NCI-H345 treated with DMSO at 0.1 percent for 48 hours (cell line): ENCODE data around the gene TAPBP.
A peak's percentile ranks its signal among the peaks of the same experiment; 100 is the strongest.
"Not testable (repeated sequence)": the region's sequence is repeated elsewhere in the genome, so short reads cannot be mapped to it uniquely, and the experiment has no call there.

ENCODE experiments used
- DNase-seq: peaks from one replicate; lab custom pipeline; 2025; ENCODE audit not compliant: unreplicated experiment; lab: John Stamatoyannopoulos, UW

TAPBP gene

DNA sequence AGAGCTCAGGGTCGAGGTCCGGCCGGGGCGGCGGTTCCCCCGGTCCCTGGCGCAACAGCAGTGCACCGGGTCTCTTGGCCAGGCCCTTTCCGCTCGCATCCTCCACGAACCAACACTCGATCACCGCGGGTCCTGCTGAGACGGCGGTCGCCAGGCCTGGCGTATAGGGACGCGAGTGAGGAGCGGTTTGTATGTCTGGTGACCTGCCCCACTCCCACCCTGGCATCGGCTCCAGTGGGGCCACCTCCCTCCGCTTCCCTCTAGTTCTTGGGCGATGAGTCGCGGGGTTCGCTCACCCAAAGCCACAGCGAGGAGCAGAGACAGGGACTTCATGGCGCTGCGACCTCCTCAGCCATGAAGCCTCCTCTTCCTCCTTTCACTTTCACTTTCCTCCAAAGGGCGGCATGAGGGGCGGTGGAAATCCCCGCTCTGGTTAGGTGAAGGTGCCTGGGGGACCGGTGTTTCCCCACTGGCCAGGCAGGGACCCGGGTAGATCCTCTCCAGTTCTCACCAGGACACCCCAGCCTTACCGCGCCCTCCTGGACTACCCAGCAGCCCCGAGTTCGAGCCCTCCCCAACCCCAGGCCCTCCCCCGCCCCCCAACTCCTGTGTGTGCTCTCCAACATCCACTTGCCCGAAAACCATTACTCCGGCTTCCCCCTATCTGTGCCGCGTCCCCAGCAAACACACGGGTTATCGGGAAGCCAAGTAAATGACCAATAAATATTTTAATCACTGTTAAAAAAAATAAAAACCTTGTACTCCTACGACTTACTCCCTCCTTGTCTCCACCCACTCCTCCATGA lies at the start of gene TAPBP:
TSS of gene TAPBP (minus strand) at position 370 of the 806 bp plus-strand sequence. CDS start at position 333, 37 bp downstream.
- peak; percentile 36 for DNase-seq

DNA sequence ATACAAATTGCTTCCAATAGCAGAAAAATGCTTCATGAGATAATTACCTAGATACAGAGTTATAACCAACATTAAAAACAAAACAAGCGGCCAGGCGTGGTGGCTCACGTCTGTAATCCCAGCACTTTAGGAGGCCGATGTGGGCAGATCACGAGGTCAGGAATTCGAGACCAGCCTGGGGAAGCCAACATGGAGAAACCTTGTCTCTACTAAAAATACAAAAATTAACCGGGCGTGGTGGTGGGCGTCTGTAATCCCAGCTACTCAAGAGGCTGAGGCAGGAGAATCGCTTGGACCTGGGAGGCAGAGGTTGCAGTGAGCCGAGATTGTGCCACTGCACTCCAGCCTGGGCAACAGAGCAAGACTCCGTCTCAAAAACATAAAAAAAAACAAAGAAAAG lies 49.6 kb upstream of the TAPBP start:
- not testable (repeated sequence) for DNase-seq

DNA sequence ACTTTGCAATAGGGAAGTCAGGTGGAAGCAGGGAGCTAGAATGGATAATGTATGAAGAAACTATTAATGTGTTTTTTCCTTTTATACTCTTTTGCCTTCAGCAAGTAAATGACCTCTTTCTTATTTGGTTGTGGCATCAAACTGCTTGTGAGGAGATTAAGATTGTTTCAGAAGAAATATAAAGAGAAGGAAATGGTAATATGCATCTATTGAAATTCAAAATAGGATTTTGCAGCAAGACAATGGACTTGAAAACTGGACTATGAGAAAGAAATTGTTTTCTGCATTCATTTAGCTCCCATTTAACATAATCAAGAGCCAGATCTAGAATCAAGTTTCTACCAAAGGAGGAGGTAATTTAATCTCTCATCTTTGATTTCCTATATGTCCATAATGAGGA lies 45.5 kb upstream of the TAPBP start:
- DNase-seq: no peak

DNA sequence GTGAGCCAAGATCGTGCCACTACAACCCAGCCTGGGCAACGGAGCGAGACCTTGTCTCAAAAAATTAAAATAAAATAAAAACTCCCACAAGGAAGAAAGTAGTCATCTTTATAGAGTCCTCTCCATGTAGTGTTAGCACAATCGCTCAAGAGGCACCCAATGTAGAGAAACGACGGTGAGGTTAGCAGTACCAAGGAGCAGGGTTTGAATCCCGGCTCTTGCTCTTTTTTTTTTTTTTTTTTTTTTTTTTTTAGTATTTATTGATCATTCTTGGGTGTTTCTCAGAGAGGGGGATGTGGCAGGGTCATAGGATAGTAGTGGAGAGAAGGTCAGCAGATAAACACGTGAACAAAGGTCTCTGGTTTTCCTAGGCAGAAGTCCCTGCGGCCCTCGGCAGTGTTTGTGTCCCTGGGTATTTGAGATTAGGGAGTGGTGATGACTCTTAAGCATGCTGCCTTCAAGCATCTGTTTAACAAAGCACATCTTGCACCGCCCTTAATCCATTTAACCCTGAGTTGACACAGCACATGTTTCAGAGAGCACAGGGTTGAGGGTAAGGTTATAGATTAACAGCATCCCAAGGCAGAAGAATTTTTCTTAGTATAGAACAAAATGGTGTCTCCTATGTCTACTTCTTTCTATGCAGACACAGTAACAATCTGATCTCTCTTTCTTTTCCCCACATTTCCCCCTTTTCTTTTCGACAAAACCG lies 43.4 kb upstream of the TAPBP start:
- not testable (repeated sequence) for DNase-seq

DNA sequence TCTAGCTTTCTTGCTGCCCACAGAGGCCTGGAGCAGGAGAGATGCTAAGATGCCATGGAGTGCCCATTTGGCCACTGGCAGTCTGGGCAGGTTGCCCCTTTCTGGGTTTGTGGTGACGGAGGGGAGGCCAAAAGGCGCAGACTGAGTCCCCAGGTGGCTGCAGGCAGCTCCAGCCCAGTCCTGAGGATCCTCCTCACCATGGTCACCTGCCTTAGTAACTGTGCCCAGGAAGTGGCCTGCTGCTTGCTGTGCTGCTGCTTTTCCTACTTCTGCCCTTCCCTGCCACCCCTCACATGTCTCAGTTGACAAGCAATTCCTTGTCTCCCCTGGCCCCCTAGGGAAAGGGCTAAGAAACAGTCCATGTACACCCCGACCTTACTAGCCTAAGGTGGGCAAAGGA lies 42.4 kb upstream of the TAPBP start:
- DNase-seq: no peak

DNA sequence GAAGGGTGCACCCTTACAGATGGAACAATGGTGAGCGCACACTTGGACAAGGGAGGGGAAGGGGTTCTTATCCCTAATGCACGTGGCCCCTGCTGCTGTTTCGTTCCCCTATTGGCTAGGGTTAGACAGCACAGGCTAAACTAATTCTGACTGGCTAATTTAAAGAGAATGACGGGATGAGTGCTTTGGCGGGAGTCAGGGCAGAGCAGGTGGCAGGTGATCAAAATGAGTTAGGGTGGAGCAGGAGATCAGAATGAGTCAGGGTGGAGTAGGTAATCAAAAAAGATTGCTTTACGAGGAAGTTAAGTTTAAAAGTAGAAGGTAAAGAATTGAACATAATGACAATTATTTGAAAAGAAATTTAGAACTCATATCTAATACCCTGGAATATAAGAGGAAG lies 42.0 kb upstream of the TAPBP start:
- DNase-seq: not testable (repeated sequence)

DNA sequence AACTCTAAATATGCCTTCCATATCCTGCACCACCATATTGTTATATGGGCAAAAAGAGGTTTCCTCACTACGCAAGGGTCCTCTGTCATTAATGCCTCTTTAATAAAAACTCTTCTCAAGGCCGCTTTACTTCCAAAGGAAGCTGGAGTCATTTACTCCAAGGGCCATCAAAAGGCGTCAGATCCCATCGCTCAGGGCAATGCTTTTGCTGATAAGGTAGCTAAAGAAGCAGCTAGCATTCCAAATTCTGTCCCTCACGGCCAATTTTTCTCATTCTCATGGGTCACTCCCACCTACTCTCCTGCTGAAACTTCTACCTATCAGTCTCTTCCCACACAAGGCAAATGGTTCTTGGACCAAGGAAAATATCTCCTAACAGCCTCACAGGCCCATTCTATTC lies 33.9 kb upstream of the TAPBP start:
- no peak for DNase-seq

DNA sequence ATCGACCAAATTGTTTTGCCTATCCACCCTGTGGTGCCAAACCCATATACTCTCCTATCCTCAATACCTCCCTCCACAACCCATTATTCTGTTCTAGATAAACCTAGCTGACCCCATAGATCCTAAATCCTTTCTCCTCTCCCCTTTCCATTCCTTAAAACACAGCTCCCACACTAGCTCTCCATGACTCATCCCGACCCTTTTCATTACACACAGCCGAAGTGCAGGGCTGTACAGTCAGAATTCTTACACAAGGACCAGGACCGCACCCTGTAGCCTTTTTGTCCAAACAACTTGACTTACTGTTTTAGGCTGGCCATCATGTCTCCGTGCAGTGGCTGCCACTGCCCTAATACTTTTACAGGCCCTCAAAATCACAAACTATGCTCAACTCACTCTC lies 33.1 kb upstream of the TAPBP start:
- DNase-seq: not testable (repeated sequence)

DNA sequence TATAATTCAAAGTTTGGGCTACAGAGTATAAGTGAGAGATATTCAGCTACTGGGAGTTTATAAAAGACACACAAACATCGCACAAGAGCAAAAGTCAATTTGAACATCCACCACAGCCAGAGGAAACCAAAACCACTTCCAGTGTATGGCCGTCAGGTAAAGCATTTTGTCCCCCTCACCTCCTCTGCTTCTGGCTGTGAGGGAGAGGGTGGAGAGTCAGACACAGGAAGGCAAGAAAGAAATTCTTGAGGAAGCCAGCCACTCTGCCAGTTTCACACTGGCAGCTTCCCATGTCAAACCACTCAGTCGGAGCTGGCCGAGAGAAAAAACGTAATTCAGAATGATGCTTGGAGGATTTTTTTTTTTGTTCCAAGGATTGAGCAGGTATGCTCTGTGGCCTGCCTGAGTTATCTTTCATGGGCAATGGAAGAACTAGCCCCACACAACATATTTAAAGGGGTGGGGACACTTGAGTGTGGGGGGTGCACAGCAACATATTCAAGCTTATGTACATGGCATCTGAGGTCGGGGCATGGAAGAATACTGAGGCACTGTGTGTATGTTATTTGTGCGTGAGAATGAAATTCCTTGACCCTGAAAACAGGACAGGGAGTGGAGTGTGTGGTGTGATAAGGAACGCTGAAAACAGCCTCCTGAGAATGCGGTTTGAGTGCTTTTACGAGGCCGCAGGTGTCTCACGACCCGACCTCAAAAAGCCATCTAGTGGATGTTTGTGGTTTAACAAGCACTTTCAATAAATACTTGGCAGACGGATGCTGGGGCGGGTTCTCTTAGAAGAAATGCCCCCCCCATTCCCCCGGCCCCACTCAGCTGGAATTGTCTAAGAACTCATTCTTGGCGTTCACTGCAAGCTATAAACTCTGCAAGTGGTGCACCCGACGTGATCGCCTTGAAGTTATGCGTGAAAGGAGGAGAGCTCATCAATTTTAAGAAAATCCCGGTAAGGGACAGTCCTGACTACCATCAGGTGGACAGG lies 31.1 kb upstream of the TAPBP start:
- peak; percentile 26 for DNase-seq

DNA sequence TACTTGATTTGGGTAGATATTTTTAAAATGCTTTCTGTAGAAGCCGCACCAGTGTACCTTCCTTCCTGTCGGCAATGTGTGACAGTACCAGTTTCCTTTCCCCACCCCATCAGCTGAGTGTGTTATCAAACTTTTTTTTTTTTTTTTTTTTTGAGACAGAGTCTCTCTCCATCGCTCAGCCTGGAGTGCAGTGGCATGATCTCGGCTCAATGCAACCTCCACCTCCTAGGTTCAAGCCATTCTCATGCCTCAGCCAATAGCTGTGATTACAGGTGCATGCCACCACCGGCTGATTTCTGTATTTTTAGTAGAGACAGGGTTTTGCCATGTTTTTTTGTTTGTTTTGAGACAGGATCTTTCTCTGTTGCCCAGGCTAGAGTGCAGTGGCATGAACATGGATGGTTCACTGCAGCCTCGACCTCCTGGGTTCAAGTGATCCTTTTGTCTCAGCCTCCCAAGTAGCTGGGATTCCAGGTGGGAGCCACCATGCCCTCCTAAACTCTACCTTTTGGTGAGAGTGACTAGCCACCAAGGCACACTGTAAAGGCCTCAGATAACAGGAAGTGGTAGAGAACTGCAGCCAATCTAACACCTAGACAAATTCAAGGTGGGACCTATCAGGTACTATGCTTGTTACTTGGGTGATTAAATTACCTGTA lies 30.2 kb upstream of the TAPBP start:
- no peak for DNase-seq

DNA sequence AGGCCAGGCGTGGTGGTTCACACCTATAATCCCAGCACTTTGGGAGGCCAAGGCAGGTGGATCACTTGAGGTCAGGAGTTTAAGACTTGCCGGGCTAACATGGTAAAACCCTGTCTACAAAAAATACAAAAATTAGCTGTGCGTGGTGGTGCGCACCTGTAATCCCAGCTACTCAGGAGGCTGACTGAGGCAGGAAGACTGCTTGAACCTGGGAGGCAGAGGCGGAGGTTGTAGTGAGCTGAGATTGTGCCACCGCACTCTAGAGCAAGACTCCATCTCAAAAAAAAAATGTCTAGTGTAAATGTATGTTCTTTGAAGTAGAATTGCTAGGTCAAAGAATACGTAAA lies 29.7 kb upstream of the TAPBP start:
- not testable (repeated sequence) for DNase-seq

DNA sequence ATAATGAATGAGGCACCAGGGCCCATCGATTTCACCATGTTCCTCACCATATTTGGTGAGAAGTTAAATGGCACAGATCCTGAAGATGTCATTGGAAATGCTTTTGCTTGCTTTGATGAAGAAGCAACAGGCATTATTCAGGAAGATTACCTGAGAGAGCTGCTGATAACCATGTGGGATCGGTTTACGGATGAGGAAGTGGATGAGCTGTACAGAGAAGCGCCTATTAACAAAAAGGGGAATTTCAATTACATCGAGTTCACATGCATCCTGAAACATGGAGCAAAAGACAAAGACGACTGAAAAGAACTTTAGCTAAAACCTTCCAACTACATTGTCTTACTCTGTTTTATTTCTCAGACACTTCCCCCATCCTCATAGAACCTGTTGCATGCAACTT lies 25.3 kb upstream of the TAPBP start:
- DNase-seq: no peak

DNA sequence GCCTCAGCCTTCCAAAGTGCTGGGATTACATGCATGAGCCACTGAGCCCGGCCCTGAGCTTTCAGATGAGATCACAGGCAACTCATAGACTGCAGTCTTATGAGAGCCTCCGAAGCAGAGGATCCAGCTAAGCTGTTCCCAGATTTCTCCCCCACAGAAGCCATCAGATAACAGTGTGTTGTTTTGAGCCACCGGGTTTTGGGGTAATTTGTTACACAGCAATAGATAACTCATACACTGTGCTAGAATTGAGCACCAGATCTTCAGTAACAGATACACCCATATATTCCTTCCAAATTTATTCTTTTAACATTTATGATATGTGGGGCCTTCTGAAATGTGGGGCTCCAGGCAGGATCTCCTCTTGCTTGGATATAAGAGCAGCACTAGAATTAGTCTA lies 22.6 kb upstream of the TAPBP start:
- no peak for DNase-seq

DNA sequence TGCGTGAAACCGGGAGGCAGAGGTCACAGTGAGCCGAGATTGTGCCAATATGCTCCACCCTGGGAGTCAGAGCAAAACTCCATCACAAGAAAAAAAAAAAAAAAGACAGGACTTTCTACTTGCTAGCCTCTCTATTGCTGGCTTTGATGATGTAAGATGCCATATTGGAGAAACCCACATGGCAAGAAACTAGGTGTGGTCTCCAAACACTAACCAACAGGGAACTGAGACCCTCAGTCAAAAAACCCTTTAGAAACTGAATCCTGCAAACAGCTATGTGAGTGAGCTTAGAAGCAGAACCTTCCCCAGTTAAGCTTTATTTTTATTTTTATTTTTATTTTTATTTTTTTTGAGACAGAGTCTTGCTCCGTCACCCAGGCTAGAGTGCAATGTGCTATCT lies 22.0 kb upstream of the TAPBP start:
- DNase-seq: no peak

DNA sequence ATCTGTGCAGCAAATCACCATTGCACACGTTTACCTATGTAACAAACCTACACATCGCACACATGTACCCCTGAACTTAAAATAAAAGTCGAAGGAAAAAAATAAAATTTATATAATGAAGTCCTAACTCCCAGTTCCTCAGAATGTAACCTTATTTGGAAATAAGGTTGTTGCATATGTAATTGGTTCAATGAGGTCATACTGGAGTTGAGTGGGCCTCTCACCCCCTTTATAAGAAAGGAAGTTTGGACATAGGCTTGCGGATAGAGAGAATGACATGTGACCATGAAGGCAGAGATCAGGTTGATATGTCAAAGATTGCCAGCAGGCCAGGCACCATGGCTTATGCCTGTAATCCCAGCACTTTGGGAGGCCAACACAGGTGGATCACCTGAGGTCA lies 19.8 kb upstream of the TAPBP start:
- DNase-seq: no peak

DNA sequence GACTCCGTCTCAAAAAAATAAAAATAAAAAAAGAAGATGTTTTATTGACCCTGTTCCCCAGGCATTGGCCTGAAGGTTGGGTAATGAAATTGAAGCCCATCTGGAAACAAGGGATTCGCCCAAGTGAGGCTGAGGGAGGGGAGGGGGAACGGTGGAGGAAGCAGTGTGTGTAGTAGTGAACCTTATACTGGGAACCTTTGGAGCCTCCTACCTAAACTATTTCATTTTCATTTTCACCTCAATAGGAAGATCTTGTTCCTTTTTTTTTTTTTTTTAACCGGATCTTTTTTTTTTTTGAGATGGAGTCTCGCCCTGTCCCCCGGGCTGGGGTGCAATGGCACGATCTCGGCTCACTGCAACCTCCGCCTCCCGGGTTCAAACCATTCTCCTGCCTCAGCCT lies 16.9 kb upstream of the TAPBP start:
- DNase-seq: no peak

DNA sequence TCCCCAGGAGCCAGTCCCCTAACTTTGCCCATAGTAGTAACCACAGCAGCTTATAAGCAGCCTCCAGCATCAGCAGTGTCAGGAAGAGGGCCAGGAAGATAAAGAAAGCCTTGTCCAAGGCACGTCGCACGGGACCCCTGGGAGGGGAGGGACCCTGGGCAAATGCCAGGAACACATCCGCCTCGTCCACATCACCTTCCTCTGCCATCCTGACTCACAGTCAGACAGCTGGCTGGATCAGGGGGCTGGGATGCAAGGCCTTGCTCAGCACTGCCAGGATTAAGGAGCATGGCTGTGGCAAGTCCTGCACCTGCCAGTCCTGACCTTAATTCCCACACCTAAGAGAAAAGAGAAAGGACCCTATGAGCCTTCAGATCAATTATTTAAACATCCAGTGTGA lies 15.2 kb upstream of the TAPBP start:
- no peak for DNase-seq

DNA sequence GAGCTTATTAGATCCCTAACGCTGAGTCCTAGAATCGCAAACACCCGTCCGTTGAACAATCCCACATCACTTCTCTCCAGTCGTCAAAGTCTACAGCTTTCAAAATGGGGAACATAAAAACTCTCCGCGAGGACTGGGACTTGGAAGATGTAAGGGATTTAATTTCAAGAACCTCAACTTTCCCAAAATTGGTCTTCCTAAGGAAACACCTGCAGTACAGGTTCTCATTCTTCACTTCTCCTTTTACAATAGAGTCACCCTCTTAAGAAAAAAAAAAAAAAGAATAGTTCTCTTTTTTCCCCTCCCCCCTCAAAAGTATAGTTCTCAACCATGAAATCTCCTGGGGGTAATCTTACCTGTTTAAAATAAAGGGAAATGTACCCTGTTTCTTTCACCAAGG lies 10.2 kb upstream of the TAPBP start:
- no peak for DNase-seq

DNA sequence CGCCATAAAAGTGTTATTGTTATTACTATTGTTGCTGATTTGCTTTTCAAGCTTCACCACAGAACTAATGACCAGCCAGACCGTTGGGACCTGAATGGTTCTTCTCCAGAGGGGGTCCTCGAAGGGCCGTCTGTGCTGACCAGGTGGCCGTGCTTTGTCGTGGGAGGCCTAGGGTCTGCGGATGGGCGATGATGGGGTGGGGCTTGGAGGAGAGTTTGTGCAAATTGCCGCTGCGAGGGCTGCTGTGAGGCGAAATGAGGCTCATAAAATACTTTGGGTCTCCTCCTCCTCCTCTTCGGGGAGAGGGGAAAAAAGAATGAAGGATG lies 9.7 kb upstream of the TAPBP start:
- peak; percentile 42 for DNase-seq

DNA sequence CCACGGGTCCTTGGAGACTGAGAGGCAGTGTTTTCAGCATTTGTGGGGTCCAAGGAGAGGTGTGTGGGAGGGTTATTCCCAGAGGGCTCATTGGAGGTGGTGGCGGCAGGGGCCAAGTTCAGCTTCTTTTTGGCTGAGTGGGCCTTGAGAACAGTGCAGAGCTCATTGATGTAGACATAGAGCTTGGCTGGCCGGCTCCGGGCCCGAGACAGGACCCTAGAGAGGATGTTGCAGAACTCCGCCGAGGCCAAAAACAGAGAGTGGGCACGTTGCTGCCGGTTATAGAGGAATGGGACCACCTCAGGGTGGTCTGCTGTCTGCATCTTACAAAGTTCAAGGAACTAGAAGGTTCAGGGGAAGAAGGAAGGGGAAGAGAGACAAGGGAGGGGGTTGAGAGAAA lies 7.3 kb upstream of the TAPBP start:
- no peak for DNase-seq
